ENCODE results near the gene TTC36.

DNA sequence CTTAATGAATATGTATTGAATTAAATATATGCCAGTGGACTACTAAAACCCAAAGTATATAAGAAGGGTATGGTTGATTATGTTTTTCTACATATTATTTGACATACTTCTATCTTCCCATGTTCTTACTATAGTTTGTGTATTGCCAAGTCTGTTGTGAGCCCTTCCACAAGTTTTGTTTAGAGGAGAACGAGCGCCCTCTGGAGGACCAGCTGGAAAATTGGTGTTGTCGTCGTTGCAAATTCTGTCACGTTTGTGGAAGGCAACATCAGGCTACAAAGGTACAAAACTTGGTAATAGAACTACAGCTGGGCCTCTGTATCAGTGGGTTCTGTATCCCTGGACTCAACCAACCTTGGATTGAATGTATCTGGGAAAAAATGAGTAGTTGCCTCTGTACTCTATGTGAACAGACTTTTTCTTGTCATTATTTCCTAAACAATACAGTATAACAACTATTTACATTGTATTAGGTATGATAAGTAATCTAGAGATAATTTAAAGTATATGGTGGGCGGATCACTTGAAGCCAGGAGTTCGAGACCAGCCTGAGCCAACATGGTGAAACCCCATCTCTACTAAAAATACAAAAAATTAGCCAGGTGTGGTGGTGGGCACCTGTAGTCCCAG, 38.7 kb upstream of the TTC36 start:
- TF ChIP-seq EZH2 (IDR thresholded peaks at IDR 0.05) (no peak), POLR2AphosphoS5 (IDR thresholded peaks at IDR 0.05; ENCODE audit: borderline replicate concordance, low read depth, low read length) (no peak)

Data from SK-N-MC (cell line).